GM19193 (cell line): ENCODE results near the gene HIVEP1.

Experiments
- POLR2A ChIP-seq: IDR thresholded peaks from 4 replicates; pipeline ENCODE4 v1.6.1; 2011; ENCODE audit not compliant: insufficient read depth, insufficient read length; ENCODE audit errors: extremely low read depth

The HIVEP1 gene

GRCh38 chr6:12048609-12049008 is 36.5 kb downstream of the HIVEP1 start:
- TF ChIP-seq POLR2A, result no peak

DNA sequence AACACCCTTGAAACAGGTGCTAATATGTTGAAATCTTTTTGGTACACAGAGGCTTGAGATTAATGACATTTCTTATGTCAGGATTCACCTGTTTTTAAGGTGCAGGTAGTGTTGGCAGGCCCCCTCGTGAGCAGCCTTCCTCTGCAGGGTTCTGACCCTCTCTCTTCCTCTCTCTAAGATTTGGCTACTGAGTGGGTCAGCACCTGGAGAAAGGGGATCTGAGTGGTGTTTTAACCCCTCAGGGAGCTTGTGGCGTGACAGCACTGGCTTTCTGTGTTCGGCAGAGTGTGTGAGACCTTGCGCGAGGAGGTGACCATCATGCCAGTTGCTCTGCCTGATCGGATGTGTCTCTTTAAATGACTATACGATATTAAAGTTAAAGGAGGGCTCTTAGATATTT is 37.1 kb downstream of the HIVEP1 start:
- peak; percentile 48 for TF ChIP-seq POLR2A

- TF ChIP-seq POLR2A, result no peak
These were observed 39.8 kb downstream of the HIVEP1 start for GRCh38 chr6:12051861-12052368.

- TF ChIP-seq POLR2A, result no peak
These were observed 46.3 kb downstream of the HIVEP1 start for GRCh38 chr6:12058172-12058961.

DNA sequence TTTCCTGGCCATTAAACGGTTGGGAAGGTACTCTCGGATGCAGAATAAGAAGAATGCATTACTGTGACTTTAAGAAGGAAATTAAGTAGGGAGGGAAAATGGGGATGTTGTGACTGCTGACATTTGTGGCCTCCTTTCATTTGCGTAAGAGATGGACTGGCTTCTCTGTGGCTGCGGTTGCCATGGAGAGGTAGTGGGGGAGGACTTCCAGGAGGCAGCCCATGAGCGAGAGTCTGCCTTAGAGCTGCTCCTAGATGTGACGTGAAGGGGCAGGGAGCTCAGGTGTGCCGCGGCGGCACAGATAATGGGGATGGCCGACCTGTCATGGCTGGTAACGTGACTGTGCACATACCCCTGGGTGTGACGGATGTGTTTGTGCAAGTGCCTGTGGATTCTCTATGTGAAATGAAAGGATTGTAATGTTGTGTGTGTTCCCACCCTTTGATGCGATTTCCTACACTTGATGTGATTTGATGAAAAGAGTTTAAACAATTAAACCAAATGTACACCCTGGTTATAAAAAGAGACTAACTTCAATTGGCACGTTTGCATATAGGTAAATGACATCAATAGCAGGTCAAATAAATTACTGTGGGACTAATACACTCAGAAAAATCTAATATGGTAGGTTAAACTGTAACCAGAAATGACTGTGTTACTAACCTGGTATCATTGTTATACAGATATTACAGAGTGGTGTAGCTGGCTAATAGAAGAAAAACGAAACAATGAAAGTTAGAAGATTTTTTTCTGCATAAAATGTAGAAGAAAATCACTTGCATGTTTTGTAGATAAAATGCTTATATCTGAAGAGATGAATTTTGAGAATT is 48.9 kb downstream of the HIVEP1 start:
- TF ChIP-seq POLR2A, result peak; percentile 67

DNA sequence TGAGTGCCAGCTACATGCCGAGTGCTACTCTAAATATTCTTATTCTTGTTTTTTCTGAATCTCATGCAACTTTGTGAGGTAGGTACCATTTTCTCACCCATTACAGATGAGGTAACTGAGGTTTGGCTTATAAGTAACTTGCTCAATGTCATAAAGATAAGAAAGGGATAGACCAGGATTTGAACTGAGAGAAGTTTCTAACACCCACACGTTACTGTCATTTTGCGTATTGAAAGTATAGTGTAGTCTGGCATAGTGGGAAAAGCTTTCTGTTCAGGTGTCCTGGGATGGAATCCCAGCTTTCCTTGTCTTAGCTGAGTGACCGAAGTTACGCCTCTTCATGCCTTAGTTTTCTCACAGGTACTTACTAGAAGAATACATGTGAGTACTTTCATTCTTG is 50.5 kb downstream of the HIVEP1 start:
- no peak for TF ChIP-seq POLR2A

- no peak for TF ChIP-seq POLR2A
These were observed 52.0 kb downstream of the HIVEP1 start for GRCh38 chr6:12064131-12064530.

DNA sequence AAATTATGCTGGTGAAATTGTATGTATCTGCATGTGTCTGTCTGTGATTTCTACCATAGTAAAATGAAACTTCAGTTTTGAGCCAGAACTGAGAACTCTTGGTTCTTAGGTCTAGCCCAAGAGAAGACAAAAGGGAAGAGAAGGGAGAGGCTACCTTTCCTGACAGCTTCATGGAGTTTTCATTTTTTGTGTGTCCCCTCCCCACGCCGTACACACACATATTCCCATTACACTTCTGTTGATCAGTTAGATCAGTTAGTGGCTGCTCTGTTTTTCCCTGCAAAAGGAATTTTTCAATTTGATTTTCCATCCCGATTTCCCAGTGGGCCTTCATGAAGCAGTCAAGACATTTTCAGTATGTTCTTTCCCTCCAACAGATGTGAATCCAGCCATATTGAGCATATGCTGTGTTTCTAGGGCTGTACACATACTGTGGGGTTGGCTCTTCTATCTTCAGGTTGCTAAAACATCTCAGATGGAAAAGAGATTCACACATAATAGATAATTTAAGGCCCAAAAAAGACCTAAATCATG is 52.5 kb downstream of the HIVEP1 start:
- TF ChIP-seq POLR2A, result no peak

- peak; percentile 54 for TF ChIP-seq POLR2A
These were observed 53.4 kb downstream of the HIVEP1 start for GRCh38 chr6:12065321-12066140.

- no peak for TF ChIP-seq POLR2A
These were observed 54.2 kb downstream of the HIVEP1 start for GRCh38 chr6:12066297-12066696.

DNA sequence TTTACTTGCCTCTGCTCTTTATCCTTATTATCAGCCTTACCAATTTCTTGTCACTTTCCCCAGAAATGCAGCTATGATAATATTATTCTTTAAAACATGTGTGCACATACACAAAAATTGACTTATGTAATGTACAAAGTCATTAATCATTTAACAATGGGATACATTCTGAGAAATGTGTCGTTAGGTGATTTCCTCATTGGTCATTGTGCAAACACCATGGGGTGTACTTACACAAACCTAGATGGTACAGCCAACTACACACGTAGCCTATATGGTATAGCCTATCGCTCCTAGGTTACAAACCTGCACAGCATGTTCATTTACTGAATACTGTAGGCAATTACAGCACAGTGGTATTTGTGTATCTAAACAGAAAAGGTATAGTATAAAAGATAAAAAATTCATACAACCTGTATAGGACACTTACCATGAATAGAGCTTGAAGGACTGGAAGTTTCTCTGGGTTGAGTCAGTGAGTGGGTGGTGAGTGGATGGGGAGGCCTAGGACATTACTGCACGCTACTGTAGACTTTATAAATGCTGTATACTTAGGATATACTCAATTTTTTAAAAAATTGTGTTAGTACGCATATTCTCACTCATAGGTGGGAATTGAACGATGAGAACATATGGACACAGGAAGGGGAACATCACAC is 56.9 kb downstream of the HIVEP1 start:
- TF ChIP-seq POLR2A, result no peak

DNA sequence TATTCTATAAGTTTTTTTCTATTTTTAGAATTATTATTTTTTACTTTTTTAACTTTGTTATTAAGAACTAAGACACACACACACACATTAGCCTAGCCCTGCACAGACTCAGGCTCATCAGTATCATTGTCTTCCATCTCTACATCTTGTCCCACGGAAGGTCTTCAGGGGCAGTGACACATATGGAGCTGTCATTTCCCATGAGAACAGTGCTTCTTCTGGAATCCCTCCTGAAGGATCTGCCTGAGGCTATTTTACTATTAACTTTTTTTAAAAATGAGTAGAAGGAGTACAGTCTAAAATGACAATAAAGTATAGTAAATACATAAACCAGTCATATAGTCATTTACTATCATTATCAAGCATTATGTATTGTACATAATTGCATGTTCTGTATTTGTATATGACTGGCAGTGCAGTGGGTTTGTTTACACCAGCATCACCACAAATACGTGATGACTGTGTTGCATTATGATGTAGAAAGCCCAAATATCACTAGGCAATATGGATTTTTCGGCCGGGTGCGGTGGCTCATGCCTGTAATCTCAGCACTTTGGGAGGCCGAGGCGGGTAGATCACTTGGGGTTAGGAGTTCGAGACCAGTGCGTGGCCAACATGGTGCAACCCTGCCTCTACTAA is 57.9 kb downstream of the HIVEP1 start:
- no peak for TF ChIP-seq POLR2A

- no peak for TF ChIP-seq POLR2A
These were observed 59.0 kb downstream of the HIVEP1 start for GRCh38 chr6:12071064-12071615.
